HG03558 (cell line): ENCODE data around the gene NIPAL4.
"Not testable (repeated sequence)": the region's sequence is repeated elsewhere in the genome, so short reads cannot be mapped to it uniquely, and the experiment has no call there.

Experiments used
- ATAC-seq: cut with Tn5 transposase; IDR thresholded peaks from one replicate; pipeline ENCODE4 v1.9.1; 2021; ENCODE audit warnings: moderate number of reproducible peaks; ENCODE audit not compliant: unreplicated experiment; ENCODE audit errors: extremely low read depth

NIPAL4 gene

DNA sequence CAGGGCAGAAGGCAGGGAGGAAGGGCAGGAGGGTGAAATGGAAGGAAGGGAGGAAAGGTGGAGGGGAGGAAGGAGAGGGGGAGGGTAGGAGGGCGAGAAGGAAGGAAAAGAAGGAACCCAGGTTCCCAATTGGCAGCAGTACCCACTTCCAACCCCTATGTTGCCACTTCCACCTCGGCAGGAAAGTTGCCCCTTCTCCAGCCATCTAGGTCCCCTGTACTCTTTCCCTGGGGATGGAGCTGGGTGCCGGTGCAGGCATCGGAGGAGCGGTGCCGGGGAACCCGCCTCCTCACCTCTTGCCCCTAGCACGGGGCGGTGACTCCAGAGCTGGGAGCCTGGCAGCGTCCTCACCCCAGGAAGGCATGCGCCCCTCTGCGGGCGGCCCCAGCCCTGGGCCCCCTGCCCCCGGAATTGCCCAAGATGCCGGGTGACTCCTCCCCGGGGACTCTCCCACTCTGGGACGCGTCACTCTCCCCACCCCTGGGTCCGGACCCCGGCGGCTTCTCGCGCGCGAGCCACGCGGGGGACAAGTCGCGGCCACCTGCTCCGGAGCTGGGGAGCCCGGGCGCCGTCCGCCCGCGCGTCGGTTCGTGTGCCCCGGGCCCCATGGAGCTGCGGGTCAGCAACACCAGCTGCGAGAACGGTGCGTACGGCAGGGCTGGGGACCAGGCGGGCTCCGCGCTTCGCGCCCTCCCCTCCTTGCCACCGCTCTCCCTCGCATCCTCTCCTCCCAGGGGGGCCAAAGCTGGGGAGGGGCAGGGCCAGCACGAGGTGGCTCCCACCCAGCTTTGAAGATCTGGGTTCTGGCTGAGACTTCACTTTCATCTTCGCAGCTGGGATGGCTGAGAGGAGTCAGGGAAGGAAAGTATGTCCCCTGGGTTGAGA, at the start of gene NIPAL4:
Gene NIPAL4, plus strand, starts transcription at position 499 of the 885 bp plus-strand sequence. Its CDS starts 108 bp downstream, at position 607.
- no peak for ATAC-seq

DNA sequence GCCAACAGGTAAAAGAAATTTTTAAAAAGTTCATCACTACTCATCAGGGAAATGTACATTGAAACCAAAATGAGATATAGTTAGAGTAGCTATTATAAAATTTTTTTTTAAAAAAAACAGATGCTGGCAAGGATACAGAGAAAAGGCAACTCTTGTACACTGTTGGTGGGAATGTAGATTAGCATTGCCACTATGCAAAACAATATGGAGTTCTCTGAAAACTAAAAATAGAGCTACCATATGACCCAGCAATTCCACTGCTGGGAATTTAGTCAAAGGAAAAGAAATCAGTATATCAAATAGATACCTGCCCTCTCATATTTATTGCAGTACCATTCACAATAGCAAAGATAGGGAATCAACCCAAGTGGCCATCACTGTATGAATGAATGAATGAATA, 44.2 kb upstream of the NIPAL4 start:
- no peak for ATAC-seq

DNA sequence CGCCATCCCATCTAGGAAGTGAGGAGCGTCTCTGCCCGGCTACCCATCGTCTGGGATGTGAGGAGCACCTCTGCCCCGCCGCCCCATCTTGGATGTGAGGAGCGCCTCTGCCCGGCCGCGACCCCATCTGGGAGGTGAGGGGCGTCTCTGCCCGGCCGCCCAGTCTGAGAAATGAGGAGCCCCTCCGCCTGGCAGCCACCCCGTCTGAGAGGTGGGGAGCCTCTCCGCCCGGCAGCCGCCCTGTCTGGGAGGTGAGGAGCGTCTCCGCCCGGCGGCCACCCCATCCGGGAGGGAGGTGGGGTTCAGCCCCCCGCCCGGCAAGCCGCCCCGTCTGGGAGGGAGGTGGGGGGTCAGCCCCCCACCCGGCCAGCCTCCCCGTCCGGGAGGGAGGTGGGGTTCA, 40.5 kb upstream of the NIPAL4 start:
- not testable (repeated sequence) for ATAC-seq

DNA sequence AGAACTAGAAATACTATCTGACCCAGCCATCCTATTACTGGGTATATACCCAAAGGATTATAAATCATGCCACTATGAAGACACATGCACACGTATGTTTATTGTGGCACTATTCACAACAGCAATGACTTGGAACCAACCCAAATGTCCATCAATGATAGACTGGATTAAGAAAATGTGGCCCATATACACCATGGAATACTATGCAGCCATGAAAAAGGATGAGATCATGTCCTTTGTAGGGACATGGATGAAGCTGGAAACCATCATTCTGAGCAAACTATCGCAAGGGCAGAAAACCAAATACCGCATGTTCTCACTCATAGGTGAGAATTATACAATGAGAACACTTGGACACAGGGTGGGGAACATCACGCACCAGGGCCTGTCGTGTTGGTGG, 30.1 kb upstream of the NIPAL4 start:
- not testable (repeated sequence) for ATAC-seq

DNA sequence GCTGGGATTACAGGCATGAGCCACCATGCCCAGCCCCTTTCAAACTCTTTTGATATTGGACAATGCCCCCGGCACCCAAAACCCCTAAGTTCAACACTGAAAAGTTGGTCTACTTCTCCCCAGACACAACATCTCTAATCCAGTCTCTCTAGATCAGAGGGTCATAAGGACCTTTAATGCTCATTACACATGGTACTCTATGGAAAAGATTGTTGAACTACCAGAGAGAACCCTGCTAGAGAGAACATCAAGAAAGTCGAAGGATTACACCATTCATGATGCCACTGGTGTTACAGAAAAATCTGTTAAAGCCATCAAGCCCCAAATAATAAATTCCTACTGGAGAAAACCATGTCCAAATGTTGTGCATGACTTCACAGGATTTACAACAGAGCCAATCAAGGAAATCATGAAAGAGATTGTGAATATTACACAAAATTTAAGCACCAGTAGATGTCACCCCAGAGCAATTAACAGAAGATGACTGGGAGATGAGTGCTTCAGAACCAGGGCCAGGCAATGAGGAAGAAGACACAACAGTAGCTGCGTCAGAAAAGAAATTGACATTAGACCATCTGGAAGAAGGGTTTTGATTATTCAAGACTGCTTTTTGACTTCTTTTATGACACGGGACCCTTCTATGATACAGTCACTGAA, 28.3 kb upstream of the NIPAL4 start:
- ATAC-seq, result peak; percentile 46

DNA sequence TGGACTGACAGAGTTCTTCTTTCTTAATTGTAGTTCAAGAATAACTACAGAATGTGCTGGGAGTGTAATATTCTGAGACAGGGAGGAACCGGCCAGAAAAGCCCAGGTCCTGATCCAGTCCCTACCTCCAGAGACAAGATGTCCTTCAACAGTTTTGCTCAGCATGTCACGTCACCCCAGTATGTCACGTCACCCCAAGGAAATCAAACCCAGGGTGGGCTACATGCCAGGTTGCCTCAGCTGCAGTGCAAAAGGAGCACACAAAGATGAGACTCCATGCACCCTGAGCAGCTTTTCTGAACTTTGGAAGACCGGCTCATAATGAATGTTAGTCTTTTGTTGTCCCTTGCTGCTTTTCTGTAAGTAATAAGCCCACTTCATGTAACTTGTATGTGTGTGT, 25.9 kb upstream of the NIPAL4 start:
- no peak for ATAC-seq

DNA sequence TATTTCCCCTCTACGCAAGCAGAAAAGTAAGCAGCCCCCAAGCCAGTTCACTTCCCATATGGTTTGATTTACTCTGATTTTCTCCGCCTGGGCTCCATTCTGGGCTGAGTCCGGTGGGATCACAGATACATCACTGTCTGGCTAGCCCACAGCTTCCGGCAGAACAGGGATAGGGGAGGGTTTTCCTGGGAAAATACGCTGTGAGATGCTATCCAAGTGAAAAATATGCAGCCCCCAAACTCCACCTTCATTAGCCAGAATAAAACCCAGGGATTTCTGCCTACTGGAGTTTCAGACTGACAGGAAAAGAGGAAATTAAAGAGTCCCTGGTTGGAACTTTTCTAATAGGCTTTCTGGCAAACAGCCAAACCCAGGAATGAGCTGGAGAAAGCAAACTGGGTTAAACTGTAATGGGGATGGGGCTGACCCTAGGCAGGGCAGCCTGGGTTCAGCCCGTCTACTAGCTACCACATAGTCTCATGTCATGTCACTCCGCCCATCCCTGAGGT, 16.9 kb upstream of the NIPAL4 start:
- no peak for ATAC-seq

DNA sequence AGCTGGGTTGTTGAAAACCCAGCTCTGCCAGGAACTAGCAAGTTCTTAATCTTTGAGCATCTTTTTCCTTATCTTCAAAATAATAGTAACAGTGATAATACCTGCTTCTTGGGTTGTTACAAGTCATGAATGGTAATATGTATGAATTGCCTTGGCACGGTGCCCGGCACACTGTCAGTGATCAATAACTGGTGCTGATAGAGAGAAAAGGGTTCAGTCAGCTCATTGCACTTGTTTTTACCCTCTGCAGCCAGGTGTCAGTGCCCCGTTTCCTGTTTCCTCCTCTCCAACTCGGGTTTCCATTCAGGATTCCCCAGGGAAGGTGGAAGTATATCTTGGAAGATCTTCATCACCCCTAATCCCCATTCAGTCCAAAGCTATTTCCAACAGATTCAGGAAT, 15.8 kb upstream of the NIPAL4 start:
- no peak for ATAC-seq

DNA sequence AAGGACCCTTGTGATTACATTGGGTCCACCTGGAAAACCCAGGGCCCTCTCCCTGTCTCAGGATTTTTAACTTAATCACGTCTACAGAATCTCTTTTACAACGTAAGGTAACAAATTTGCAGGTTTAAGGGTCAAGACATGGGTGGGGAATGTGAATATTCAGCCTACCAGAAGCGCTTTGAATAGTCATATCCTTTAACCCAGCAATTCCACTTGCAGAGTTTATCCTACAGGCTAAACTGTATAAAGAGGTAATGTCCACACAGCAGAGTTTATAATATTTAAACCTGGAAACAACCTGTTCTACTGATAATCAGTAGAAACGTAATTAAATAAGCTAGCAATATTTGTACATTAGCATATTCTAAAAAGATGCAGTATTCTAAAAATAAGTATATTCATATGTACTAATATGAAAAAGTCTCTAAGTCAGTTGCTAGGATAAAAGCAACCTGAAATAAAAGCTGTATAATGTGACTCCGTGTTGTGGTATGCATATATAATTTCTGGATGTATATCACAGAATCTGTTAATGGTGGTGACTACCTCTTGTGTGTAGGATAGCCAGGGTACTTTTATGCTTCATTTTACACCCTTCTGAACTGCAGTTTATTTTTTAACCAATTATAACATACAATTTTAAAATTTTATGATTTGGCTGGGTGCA, 14.1 kb upstream of the NIPAL4 start:
- ATAC-seq, result no peak

DNA sequence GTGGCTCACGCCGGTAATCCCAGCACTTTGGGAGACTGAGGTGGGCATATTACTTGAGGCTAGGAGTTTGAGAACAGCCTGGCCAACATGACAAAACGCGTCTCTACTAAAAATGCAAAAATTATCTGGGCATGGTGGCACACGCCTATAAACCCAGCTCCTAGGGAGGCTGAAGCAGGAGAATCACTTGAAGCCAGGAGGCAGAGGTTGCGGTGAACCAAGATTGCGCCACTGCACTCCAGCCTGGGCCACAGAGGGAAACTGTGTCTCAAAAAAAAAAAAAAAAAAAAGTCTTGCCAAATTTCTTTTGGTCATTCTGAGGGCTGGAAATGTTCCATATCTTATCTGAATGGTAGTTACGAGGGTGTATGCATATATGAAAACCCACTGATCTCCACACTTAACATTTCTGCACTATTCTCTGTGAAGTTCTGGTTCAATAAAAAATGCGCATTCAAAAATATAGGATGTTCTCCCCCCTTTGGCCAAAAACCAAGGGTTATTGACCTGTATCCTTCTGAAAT, 13.5 kb upstream of the NIPAL4 start:
- ATAC-seq, result no peak

DNA sequence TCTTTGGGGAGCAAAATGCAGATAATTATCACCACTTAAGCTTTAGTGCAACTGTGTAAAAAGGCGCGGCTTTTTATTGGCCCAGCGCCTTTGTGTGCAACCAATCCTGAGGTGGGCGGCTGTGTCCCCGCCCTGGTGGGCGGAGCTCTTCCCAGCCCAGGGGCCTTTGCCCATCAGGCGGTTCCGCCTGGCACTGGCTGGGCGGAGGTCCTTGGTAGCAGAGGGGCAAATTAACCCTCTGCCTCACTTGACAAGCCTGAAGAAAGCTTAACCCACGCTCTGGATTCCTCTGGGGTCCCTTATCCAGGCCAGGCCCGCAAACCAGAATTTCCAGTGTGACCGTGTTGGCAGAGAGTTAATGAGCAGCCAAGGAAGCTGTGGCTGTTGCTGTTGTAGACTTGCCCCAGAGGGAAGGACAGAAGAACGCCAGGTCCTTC, 12.8 kb upstream of the NIPAL4 start:
- ATAC-seq, result no peak

DNA sequence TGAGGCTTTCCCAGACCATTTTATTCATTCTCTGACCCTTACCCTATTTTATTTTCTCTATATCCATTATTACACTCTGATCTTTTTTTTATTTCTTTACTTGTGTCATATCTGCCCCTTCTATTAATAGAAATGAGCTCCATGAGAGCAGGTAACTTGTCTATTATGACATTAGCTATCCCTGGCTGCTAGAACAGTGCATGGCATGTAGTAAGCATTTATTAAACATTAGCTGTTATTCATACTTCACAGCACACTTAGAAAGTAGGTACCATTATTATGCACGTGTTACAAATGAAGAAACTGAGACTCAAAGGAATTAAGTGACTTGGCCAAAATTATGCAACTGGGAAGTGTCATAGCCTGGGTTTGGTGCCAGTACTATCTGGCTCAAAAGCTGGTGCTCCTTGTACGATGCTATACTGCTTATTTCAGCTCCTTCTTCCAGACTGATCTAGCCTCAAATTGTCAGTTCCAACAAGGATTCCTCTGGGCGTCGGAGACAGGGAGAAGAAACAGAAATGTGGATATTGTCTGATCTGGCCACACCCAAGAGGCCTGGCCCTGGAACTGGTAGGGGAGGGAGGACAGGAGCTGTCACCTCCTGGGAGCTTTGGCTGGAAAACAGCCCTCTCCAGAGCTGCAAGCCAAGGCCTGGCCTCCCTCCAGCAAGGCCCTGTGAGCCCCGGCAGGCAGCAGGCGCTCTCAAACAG, 10.8 kb upstream of the NIPAL4 start:
- ATAC-seq, result no peak

DNA sequence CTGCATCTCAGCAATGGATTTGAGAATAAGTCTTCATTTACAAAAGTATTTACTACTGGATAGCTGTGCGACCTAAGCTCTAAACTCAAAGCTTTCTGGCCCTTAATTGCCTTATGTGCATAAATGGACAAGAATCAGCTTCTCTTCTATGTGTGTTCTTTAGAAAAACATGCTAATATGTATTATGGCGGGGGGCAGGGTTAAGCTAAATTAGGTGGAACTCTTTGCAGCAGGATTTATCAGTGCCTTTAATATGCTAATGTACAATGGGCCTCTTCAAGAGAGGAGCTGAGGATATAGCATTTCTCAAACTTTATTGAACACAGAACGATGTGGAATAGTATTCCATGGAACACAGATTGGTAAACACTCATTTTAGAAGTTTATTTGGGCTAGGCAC, 10.0 kb upstream of the NIPAL4 start:
- no peak for ATAC-seq

DNA sequence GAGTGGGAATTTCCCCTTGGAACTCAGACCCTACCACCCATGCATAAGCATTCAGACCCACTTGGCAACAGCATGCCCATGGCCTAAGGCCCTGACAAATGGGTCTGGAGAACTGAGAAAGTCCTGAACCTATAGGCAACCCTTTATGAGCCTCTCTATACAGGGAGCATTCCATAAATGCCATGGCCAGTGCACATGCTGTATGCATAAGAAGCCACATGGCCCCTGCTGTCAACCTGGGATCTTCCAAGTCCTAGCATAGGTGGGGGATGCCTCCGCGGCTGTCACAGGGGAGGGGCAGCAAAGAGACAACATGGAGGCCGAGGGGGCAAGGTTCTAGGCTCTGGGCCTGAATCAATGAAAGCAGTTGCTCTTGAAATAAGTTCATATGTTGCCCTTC, 8.2 kb upstream of the NIPAL4 start:
- no peak for ATAC-seq

DNA sequence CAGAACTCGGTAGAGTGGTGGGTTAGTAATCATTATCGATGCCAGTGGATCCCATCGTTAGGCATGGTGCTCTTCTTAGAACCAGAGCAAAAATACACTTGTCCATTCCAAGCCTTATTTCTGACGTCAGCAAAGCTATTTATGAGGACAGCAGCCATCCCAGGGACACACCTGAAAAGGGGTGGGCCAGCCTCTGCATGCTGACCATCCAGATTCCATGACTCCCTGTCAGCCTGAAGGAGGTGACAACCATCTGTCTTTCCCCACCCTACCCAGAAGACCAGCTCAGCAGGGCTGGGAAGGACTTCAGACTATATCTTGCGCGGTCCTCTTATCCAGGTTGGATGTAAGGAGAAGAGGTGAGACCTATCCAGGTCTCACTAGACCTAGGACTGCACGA, 5.7 kb upstream of the NIPAL4 start:
- ATAC-seq, result no peak

DNA sequence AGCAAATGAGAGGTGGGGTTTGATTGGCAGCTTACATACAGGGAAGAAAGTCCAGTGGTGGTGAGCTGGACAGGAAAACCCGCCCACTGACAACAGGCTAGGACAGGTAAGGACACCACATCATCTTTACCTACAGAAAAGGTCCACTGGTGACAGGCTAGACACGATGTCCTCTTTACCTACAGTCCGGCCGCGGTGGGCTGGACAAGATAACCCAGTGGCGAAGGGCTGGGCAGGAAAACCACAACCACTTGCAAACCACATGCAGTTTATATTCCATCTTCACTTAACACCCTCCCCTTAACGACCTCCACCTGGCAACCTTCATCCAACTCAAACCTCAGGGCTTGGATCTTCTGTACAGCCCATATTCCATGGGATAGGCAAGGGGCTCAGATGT, 5.0 kb upstream of the NIPAL4 start:
- no peak for ATAC-seq

DNA sequence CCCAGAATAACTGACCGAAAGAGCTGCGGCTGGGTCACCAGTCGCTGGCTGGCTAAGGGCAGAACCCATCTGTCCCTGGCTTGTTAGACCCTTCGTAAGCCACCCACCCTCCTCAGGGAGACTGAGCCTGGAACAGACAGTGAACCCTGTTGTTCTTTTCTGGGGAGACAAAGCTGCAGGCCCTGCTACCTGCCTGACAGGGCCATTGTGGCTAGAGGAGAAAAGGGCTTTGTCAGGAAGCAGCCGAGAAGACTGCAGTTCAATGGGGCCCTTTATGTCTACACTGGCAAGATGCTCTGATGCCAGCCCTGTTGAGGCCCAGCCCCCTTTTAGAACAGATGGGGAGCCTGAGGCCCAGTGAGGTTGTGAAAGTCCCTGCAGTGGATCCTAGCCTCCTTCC, 3.7 kb upstream of the NIPAL4 start:
- ATAC-seq, result no peak

DNA sequence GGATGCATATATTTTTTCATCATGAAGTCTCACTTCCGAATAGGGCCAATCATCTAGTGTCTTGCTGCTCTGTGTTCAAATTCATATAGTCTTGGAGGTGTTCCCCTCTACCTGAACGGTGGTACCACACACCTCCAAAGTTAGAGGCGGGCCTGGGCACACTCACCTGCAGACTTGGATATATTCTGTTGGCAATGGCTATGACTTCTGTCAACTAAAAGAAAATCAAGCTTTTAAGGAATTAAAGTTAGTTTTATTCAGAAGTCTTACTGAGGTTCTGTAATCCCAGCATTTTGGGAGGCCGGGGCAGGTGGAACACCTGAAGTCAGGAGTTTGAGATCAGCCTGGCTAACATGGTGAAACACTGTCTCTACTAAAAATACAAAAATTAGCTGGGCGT, 2.6 kb upstream of the NIPAL4 start:
- ATAC-seq, result no peak

DNA sequence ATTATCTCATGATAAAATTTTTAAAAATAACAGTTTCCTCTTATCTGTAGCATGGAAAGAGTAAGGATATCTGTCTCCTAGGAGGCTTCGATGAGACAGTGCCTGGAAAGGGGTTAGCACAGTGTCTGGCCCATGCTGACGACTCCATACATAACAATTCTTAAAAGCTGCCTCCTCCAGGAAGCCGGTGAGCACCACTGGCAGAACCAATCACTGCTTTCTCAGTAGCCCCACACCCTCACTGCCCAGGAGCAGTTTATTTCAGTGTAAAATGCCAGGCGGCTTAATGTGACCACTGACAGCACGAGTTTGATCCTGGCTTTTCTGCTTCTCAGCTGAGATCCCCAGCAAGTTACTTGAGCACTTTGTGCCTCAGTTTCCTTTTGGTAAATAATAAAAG, 1.2 kb upstream of the NIPAL4 start:
- no peak for ATAC-seq
